Measurements from ENCODE around the gene HTR3C. TPM values are rescaled to one million over a fixed set of nuclear protein-coding genes. Genes with fewer than 3 reads are reported as not detected.

HTR3C gene
- total and polyA plus RNA-seq, 3 donors from 2014 or later = 0.31 TPM; not detected in 2

DNA sequence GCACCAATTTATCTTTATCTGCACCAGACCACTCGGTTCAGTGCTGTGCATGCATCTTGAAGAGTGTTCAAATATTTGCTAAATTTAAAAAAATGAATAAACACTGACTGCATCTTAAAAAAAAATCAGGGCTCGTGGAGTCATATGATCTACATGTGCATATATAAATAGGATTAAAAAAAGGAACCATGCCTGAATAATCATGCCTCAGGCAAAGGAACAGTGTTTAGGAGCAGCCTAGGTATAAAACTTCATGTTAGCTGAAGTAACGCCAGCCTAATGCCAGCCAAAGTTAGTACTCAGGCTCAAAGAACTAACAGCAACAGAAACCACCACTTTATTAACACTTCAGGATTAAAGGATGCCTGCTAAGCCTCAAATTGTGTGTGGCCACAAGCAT is 44.7 kb upstream of the HTR3C start:
- Histone ChIP-seq H3K4me1 (no peaks in the 10 kb centered on the region), H3K36me3 (ENCODE audit: low read depth, missing control alignments) (no peaks in the 10 kb centered on the region), H3K27ac (no peak overlapping the region), H3K4me3 (no peak overlapping the region), H3K9me3 (no peaks in the 10 kb centered on the region), H3K27me3 (no peaks in the 10 kb centered on the region)
- intact Hi-C loops (cut with DNase I; ENCODE audit: low total_unique reads) = no loop called here
- TF ChIP-seq POLR2A (IDR thresholded peaks at IDR 0.05) = no peak
- TF ChIP-seq, protein P1, sequence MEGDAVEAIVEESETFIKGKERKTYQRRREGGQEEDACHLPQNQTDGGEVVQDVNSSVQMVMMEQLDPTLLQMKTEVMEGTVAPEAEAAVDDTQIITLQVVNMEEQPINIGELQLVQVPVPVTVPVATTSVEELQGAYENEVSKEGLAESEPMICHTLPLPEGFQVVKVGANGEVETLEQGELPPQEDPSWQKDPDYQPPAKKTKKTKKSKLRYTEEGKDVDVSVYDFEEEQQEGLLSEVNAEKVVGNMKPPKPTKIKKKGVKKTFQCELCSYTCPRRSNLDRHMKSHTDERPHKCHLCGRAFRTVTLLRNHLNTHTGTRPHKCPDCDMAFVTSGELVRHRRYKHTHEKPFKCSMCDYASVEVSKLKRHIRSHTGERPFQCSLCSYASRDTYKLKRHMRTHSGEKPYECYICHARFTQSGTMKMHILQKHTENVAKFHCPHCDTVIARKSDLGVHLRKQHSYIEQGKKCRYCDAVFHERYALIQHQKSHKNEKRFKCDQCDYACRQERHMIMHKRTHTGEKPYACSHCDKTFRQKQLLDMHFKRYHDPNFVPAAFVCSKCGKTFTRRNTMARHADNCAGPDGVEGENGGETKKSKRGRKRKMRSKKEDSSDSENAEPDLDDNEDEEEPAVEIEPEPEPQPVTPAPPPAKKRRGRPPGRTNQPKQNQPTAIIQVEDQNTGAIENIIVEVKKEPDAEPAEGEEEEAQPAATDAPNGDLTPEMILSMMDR (IDR thresholded peaks at IDR 0.05) = no peak
- no peak for DNase-seq
- WGBS, 2 donors = 60 to 69% methylated on average over 3 of the region's 3 CpGs

DNA sequence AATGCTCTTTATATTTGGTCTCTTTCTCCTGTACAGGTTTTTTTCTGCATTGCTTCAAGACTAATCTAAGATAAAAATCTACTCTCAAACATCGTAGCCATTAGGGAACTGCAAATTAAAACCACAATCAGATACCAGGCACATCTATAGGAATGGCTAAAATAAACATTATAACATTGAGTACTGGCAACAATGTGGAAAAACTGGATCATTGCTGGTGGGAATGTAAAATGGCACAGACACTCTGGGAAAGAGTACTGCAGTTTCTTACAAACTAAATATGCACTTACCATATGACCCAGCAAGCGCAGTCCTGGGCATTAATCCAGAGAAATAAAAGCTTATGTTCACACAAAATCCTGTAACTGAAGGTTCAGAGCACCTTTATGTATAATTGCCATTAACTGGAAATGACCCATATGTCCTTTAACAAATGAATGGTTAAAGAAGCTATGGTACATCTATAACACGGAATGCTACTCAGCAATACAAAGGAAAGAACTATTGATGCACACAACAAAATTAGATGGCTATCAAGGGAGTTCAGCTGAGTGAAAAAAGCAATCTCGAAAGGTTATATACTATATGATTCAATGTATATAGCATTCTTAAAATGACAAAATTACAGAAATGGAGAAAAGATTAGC is 41.5 kb upstream of the HTR3C start:
- no peak overlapping the region for H3K27ac ChIP-seq
- no peaks in the 10 kb centered on the region for H3K27me3 ChIP-seq
- no peaks in the 10 kb centered on the region for H3K9me3 ChIP-seq
- no peak for DNase-seq
- no peak for TF ChIP-seq POLR2A (IDR thresholded peaks at IDR 0.05)
- TF ChIP-seq, protein P1 (IDR thresholded peaks at IDR 0.05) = no peak
- intact Hi-C loops (cut with DNase I; ENCODE audit: low total_unique reads) = loop anchor here (10.0 kb wide), 1 partner anchor 117 kb away; no protein-coding TSS in a partner anchor
- H3K4me1 ChIP-seq = peaks cover 7% of the 10 kb centered on the region
- H3K4me3 ChIP-seq = no peak overlapping the region
- H3K36me3 ChIP-seq (ENCODE audit: low read depth, missing control alignments) = no peaks in the 10 kb centered on the region
- WGBS, 2 donors = 50 to 69% methylated on average over 4 of the region's 4 CpGs

DNA sequence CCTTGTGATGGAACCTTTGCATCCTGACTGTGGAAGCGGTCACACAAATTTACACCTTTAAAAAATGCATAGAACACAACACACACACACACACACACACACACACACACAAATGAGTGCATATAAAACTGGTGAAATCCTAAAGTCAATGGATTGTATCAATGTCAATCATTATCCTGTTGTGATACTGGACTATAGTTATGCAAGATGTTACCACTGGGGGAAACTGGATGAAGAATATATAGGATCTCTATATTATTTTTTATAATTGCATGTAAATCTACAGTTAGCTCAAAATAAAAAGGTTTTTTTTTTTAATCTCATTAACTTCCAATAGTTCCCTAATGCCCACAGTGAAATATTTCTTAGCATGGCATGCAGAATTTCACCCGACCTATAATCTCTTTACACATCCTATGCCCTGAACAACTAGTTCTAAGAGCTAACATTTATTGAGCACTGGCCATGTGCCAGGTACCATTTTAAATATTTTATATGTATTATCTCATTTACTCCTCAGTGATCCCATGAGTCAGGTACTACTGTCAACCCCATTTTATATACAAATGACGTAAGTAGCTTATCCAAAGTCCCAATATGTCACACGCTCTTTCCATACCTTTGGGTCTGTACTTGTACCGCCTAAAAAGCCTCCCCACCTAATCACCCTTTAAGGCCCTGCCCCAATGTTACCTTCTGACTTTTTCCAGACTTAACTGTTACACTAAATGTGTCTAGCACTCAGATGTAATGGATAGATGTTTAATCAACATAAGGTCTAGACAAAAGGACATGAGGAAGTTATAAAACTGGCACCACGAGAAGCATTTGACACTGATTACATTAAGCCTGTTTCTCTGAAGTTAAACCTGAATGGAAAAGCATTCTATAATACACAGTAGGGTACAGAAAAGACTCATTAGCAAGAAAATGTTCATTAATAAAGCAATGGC is 40.6 kb upstream of the HTR3C start:
- DNase-seq = no peak
- peaks cover 15% of the 10 kb centered on the region for H3K4me1 ChIP-seq
- no peak overlapping the region for H3K27ac ChIP-seq
- H3K27me3 ChIP-seq = no peaks in the 10 kb centered on the region
- no peaks in the 10 kb centered on the region for H3K36me3 ChIP-seq (ENCODE audit: low read depth, missing control alignments)
- intact Hi-C loops (cut with DNase I; ENCODE audit: low total_unique reads) = loop anchor here (10.0 kb wide), 1 partner anchor 117 kb away; no protein-coding TSS in a partner anchor
- H3K9me3 ChIP-seq = no peaks in the 10 kb centered on the region
- WGBS, 2 donors = 82 to 86% methylated on average over 6 of the region's 6 CpGs
- H3K4me3 ChIP-seq = no peak overlapping the region
- no peak for TF ChIP-seq POLR2A (IDR thresholded peaks at IDR 0.05)
- TF ChIP-seq, protein P1 (IDR thresholded peaks at IDR 0.05) = no peak

DNA sequence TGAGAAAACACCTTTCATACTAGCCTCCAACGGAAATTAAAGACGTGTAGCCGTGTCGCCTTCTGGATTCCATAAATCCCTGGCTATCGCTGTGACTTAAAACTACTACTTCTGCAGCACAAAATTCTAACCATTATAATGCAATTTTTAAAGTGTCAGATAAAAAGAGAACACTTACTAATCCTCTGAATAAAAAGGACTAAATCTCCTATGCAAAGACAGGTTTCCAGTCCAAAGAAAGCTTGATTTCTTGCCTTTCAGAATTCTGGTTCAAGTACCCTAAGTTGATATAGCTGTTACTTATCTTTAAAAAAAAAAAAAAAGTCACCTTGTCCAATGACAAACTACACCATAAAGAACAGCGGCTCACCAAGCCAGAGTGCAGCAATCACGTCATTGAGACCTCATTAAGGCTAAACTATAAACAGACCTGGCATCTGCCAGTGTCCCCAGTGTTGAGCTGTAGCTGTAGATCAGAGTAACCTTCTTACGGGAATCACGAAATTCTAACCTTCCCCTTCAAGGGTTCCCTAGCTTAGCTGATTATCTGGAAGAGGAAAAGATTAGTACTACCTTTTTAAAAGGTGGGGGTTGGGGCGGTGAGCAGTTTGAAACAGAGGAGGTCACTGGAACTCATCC is 37.3 kb upstream of the HTR3C start:
- H3K9me3 ChIP-seq = no peaks in the 10 kb centered on the region
- peak overlapping the region; percentile 8 to 22 for H3K27ac ChIP-seq
- peak; percentile 41 for DNase-seq
- no peaks in the 10 kb centered on the region for H3K27me3 ChIP-seq
- no peaks in the 10 kb centered on the region for H3K36me3 ChIP-seq (ENCODE audit: low read depth, missing control alignments)
- intact Hi-C loops (cut with DNase I; ENCODE audit: low total_unique reads) = loop anchor here (10.0 kb wide), 1 partner anchor 121 kb away; no protein-coding TSS in a partner anchor
- peaks cover 15% of the 10 kb centered on the region for H3K4me1 ChIP-seq
- WGBS, 2 donors = 59 to 65% methylated on average over 10 of the region's 10 CpGs
- TF ChIP-seq, protein P1 (IDR thresholded peaks at IDR 0.05) = no peak
- TF ChIP-seq POLR2A (IDR thresholded peaks at IDR 0.05) = no peak
- no peak overlapping the region for H3K4me3 ChIP-seq
